CD4-positive, alpha-beta T cell treated with Interleukin-4 for 1 hour (primary cell): ENCODE measurements around the gene LPIN3.
A peak's percentile ranks its signal among the peaks of the same experiment; 100 is the strongest.

Experiments
- DNase-seq, 2 donors: peaks; one replicate each; pipeline ENCODE4 v3.0.0-alpha.2; 2020 to 2022

LPIN3 gene

GRCh38 chr20:41394931-41395666, 54.5 kb downstream of the LPIN3 start:
- DNase-seq, result no peak

- no peak for DNase-seq
These were observed 55.3 kb downstream of the LPIN3 start for GRCh38 chr20:41395667-41396664.

GRCh38 chr20:41398408-41398807, 57.8 kb downstream of the LPIN3 start:
- DNase-seq, result no peak

- no peak for DNase-seq
These were observed 63.0 kb downstream of the LPIN3 start for GRCh38 chr20:41403604-41404003.

- DNase-seq, result no peak
These were observed 64.8 kb downstream of the LPIN3 start for GRCh38 chr20:41405436-41405835.

- no peak for DNase-seq
These were observed 65.7 kb downstream of the LPIN3 start for GRCh38 chr20:41406353-41406752.

GRCh38 chr20:41406896-41407444, 66.3 kb downstream of the LPIN3 start:
- no peak for DNase-seq

GRCh38 chr20:41407607-41408006, 67.0 kb downstream of the LPIN3 start:
- no peak for DNase-seq

GRCh38 chr20:41408156-41408794, 67.7 kb downstream of the LPIN3 start:
- DNase-seq, result peak; percentile 6 to 12

GRCh38 chr20:41408986-41409385, 68.4 kb downstream of the LPIN3 start:
- no peak for DNase-seq
